GM03348 (cell line): ENCODE results near the gene IFT27.

ENCODE experiments used
- DNase-seq: peaks from one replicate; pipeline ENCODE4 v3.0.0; 2012; ENCODE audit warnings: low spot score

Gene IFT27

DNA sequence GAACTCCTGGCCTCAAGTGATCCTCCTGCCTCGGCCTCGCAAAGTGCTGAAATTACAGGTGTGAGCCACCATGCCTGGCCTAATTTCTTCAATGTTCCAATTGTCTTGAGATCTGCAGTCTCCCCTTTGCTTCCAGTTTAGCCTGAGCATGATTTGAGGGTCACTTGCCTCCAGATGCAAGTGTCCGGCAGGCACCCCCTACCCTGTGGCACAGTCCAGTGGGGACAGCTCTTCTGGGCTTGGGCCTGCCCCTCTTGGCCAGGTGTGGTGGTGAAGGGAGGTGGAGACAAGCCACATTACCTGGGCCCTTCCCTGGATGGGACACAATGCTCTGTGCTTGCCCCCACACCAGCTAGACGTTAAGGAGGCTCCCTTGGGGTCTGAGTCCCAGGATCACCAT is 51.1 kb downstream of the IFT27 start:
- no peak for DNase-seq

DNA sequence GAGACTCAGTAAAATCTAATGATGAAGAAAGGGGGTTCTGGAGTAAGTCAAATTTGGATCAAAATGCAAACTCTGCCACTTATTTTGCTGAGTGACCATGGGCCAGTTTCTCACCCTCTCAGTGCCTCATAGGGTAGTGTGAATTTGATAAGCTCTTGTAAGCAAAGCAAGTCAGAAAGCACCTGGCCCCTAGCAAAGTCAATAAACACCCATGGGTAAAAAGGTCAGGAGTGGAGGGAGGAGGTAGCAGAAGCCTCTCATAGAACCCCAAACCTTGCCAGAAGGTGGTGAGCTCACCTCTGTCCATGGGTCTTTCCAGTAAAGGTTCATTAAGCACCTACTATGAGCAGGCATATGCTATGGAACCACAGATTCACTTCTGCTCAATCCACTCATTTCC is 53.9 kb downstream of the IFT27 start:
- no peak for DNase-seq

DNA sequence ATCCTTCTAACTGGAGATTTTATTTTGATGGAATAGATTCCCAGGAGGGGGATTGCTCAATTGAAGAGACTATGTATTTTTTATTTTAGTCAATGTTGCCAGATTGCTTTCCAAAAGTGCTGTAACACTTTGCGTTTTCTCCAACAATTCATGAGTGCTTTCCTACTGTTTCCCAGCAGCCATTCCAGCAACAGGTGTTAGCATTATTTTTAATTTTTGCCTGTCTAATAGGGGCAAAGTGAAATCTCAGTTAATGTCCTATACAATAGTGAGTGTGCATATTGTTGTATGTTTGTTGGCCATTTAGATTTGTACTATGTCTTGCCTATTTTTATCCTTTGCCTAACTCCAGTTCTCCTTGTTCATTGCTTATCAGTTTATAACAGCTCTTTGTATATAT is 60.3 kb downstream of the IFT27 start:
- no peak for DNase-seq

- no peak for DNase-seq
Measured at GRCh38 chr22:36714110-36714509, 61.8 kb downstream of the IFT27 start.

- no peak for DNase-seq
Measured at GRCh38 chr22:36713436-36713835, 62.5 kb downstream of the IFT27 start.
